Mesendoderm (in vitro differentiated cells): ENCODE data around the gene ERCC6.

Experiments
- DNase-seq: peaks from one replicate; pipeline ENCODE4 v3.0.0; 2013
- H2AK5ac ChIP-seq: 2 replicates; pipeline ENCODE4 v1.6.1; 2013; ENCODE audit warnings: low read length, inconsistent platforms
- H2BK120ac ChIP-seq: 2 replicates; pipeline ENCODE4 v1.6.1; 2013; ENCODE audit warnings: low read depth, mild to moderate bottlenecking, low read length, moderate library complexity, mixed read lengths
- H2BK15ac ChIP-seq: replicated peaks from 2 replicates; pipeline ENCODE4 v1.6.1; 2013; ENCODE audit warnings: low read depth, mild to moderate bottlenecking, moderate library complexity
- H2BK5ac ChIP-seq: 2 replicates; pipeline ENCODE4 v1.6.1; 2013; ENCODE audit warnings: low read length, inconsistent platforms
- H3K18ac ChIP-seq: 2 replicates; pipeline ENCODE4 v1.6.1; 2013; ENCODE audit warnings: mild to moderate bottlenecking, low read length, mixed read lengths
- H3K23ac ChIP-seq: one replicate; pipeline ENCODE4 v1.6.1; 2013; ENCODE audit warnings: low read length
- H3K27ac ChIP-seq: 2 replicates; pipeline ENCODE4 v1.5.1; 2013; ENCODE audit warnings: low read depth, mild to moderate bottlenecking, inconsistent platforms, low read length, moderate library complexity
- H3K27me3 ChIP-seq: 2 replicates; pipeline ENCODE4 v1.6.1; 2013; ENCODE audit warnings: low read length, control low read depth, mild to moderate bottlenecking, inconsistent platforms; ENCODE audit not compliant: insufficient read depth, poor library complexity
- H3K36me3 ChIP-seq: 2 replicates; pipeline ENCODE4 v1.6.1; 2013; ENCODE audit warnings: low read length, inconsistent platforms; ENCODE audit not compliant: control insufficient read depth, insufficient read depth
- H3K4ac ChIP-seq: one replicate; pipeline ENCODE4 v1.6.1; 2013; ENCODE audit warnings: low read depth, mild to moderate bottlenecking, low read length, moderate library complexity
- H3K4me1 ChIP-seq: 2 replicates; pipeline ENCODE4 v1.6.1; 2013; ENCODE audit warnings: low read depth, low read length, inconsistent platforms; ENCODE audit not compliant: control insufficient read depth
- H3K4me2 ChIP-seq: 2 replicates; pipeline ENCODE4 v1.6.1; 2013; ENCODE audit warnings: low read length
- H3K4me3 ChIP-seq: 2 replicates; pipeline ENCODE4 v1.5.1; 2013; ENCODE audit warnings: mild to moderate bottlenecking, low read length
- H3K56ac ChIP-seq: one replicate; pipeline ENCODE4 v1.6.1; 2013; ENCODE audit warnings: low read length
- H3K79me1 ChIP-seq: 2 replicates; pipeline ENCODE4 v1.6.1; 2013; ENCODE audit warnings: low read length, inconsistent platforms
- H3K79me2 ChIP-seq: 2 replicates; pipeline ENCODE4 v1.6.1; 2013; ENCODE audit warnings: mild to moderate bottlenecking, low read length; ENCODE audit not compliant: control insufficient read depth, insufficient read depth
- H3K9ac ChIP-seq: 2 replicates; pipeline ENCODE4 v1.6.1; 2013; ENCODE audit warnings: low read length, inconsistent platforms
- H4K5ac ChIP-seq: one replicate; pipeline ENCODE4 v1.6.1; 2013; ENCODE audit warnings: low read length
- H4K8ac ChIP-seq: one replicate; pipeline ENCODE4 v1.6.1; 2013; ENCODE audit warnings: low read depth, mild to moderate bottlenecking, control low read depth, low read length, moderate library complexity
- whole genome bisulfite sequencing: extraction: QIAGEN DNeasy Blood & Tissue Kit; methylation state at CpG from one replicate; pipeline ENCODE4 v1.1.7; 2013; ENCODE audit warnings: low lambda C conversion rate, missing lambda C conversion rate; ENCODE audit not compliant: insufficient coverage; ENCODE audit errors: extremely low coverage; 5-methylcytosine and 5-hydroxymethylcytosine counted together

ERCC6 gene

GRCh38 chr10:49577182-49577925 is 38.4 kb upstream of the ERCC6 start:
- Histone ChIP-seq H3K4me3 (no peak overlapping the region), H3K56ac (no peak overlapping the region), H3K36me3 (no peaks in the 10 kb centered on the region), H3K9ac (no peak overlapping the region), H3K27me3 (no peaks in the 10 kb centered on the region), H3K27ac (no peak overlapping the region), H2AK5ac (no peak overlapping the region), H3K23ac (no peak overlapping the region), H3K18ac (no peak overlapping the region), H3K4me2 (no peak overlapping the region), H3K79me2 (no peaks in the 10 kb centered on the region), H4K5ac (no peak overlapping the region), H2BK15ac (no peak overlapping the region), H3K4me1 (no peaks in the 10 kb centered on the region), H4K8ac (no peak overlapping the region), H2BK120ac (no peak overlapping the region), H3K4ac (no peak overlapping the region), H2BK5ac (no peak overlapping the region), H3K79me1 (no peaks in the 10 kb centered on the region)
- no CpG with 5 or more reads among the region's 2 CpGs for WGBS
- no peak for DNase-seq

- no peak for DNase-seq
- Histone ChIP-seq H2BK5ac (no peak overlapping the region), H2BK15ac (no peak overlapping the region), H3K27ac (no peak overlapping the region), H2AK5ac (no peak overlapping the region), H4K8ac (no peak overlapping the region), H3K18ac (no peak overlapping the region), H3K27me3 (no peaks in the 10 kb centered on the region), H3K4me1 (no peaks in the 10 kb centered on the region), H3K79me1 (no peaks in the 10 kb centered on the region), H3K56ac (no peak overlapping the region), H3K79me2 (no peaks in the 10 kb centered on the region), H3K36me3 (no peaks in the 10 kb centered on the region), H3K9ac (no peak overlapping the region), H2BK120ac (no peak overlapping the region), H3K4ac (no peak overlapping the region), H3K23ac (no peak overlapping the region), H3K4me2 (no peak overlapping the region), H3K4me3 (no peak overlapping the region), H4K5ac (no peak overlapping the region)
- no CpG with 5 or more reads among the region's 11 CpGs for WGBS
Observed at GRCh38 chr10:49575489-49576072, 36.7 kb upstream of the ERCC6 start.

- H3K27ac ChIP-seq, result no peak overlapping the region
- no peaks in the 10 kb centered on the region for H3K36me3 ChIP-seq
- no peaks in the 10 kb centered on the region for H3K4me1 ChIP-seq
- H3K4me3 ChIP-seq, result no peak overlapping the region
- H2BK15ac ChIP-seq, result no peak overlapping the region
- no peak overlapping the region for H3K4me2 ChIP-seq
- no peaks in the 10 kb centered on the region for H3K27me3 ChIP-seq
- H2BK120ac ChIP-seq, result no peak overlapping the region
- H4K8ac ChIP-seq, result no peak overlapping the region
- no peak overlapping the region for H4K5ac ChIP-seq
- no peaks in the 10 kb centered on the region for H3K79me1 ChIP-seq
- DNase-seq, result no peak
- no peak overlapping the region for H3K56ac ChIP-seq
- no peak overlapping the region for H3K23ac ChIP-seq
- H3K18ac ChIP-seq, result no peak overlapping the region
- no peak overlapping the region for H2BK5ac ChIP-seq
- no peak overlapping the region for H3K9ac ChIP-seq
- H3K4ac ChIP-seq, result no peak overlapping the region
- no peaks in the 10 kb centered on the region for H3K79me2 ChIP-seq
- H2AK5ac ChIP-seq, result no peak overlapping the region
- WGBS, result no CpG with 5 or more reads among the region's 9 CpGs
Observed at GRCh38 chr10:49572594-49573114, 33.7 kb upstream of the ERCC6 start.

GRCh38 chr10:49571388-49571787 is 32.5 kb upstream of the ERCC6 start:
- no CpG with 5 or more reads among the region's 2 CpGs for WGBS
- no peak overlapping the region for H3K27ac ChIP-seq

GRCh38 chr10:49569031-49569631 is 30.2 kb upstream of the ERCC6 start:
- H3K27ac ChIP-seq, result no peak overlapping the region
- H3K4me1 ChIP-seq, result no peaks in the 10 kb centered on the region
- no peak overlapping the region for H2BK15ac ChIP-seq
- no peak overlapping the region for H2BK120ac ChIP-seq
- H3K18ac ChIP-seq, result no peak overlapping the region
- no peak overlapping the region for H2AK5ac ChIP-seq
- H3K27me3 ChIP-seq, result no peaks in the 10 kb centered on the region
- H3K56ac ChIP-seq, result no peak overlapping the region
- no peak overlapping the region for H3K9ac ChIP-seq
- no peak for DNase-seq
- no CpG with 5 or more reads among the region's 3 CpGs for WGBS
- H3K4me2 ChIP-seq, result no peak overlapping the region
- no peak overlapping the region for H3K4me3 ChIP-seq
- H4K5ac ChIP-seq, result no peak overlapping the region
- H4K8ac ChIP-seq, result no peak overlapping the region
- no peaks in the 10 kb centered on the region for H3K36me3 ChIP-seq
- no peaks in the 10 kb centered on the region for H3K79me1 ChIP-seq
- H3K23ac ChIP-seq, result no peak overlapping the region
- no peaks in the 10 kb centered on the region for H3K79me2 ChIP-seq
- no peak overlapping the region for H2BK5ac ChIP-seq
- no peak overlapping the region for H3K4ac ChIP-seq

More at GRCh38 chr10:49571388-49571787, 32.5 kb upstream of the ERCC6 start:
- no peak overlapping the region for H3K4me2 ChIP-seq
- H4K8ac ChIP-seq, result no peak overlapping the region
- H3K4ac ChIP-seq, result no peak overlapping the region
- no peaks in the 10 kb centered on the region for H3K79me2 ChIP-seq
- H3K27me3 ChIP-seq, result no peaks in the 10 kb centered on the region
- H3K4me1 ChIP-seq, result no peaks in the 10 kb centered on the region
- H2AK5ac ChIP-seq, result no peak overlapping the region
- no peak overlapping the region for H2BK15ac ChIP-seq
- no peak overlapping the region for H3K4me3 ChIP-seq
- no peaks in the 10 kb centered on the region for H3K36me3 ChIP-seq
- H3K9ac ChIP-seq, result no peak overlapping the region
- H3K56ac ChIP-seq, result no peak overlapping the region
- DNase-seq, result no peak
- no peak overlapping the region for H2BK120ac ChIP-seq
- H3K23ac ChIP-seq, result no peak overlapping the region
- H4K5ac ChIP-seq, result no peak overlapping the region
- H3K18ac ChIP-seq, result no peak overlapping the region
- H2BK5ac ChIP-seq, result no peak overlapping the region
- H3K79me1 ChIP-seq, result no peaks in the 10 kb centered on the region
